ENCODE measurements around the gene SHISA5.
"Not testable (repeated sequence)": the region's sequence is repeated elsewhere in the genome, so short reads cannot be mapped to it uniquely, and the experiment has no call there.

SHISA5 gene

GRCh38 chr3:48504051-48504946, at the start of gene SHISA5:
Gene SHISA5, minus strand, starts transcription at chr3:48504174. Its CDS starts 80 bp downstream, at chr3:48504094.
- DNase-seq = no peak

- no peak for DNase-seq
Measured at GRCh38 chr3:48553361-48553760, 49.4 kb upstream of the SHISA5 start.

GRCh38 chr3:48552111-48552951, 48.4 kb upstream of the SHISA5 start:
- no peak for DNase-seq

- DNase-seq = not testable (repeated sequence)
Measured at GRCh38 chr3:48551651-48552050, 47.7 kb upstream of the SHISA5 start.

GRCh38 chr3:48548729-48549705, 45.0 kb upstream of the SHISA5 start:
- DNase-seq = no peak

- DNase-seq = no peak
Measured at GRCh38 chr3:48548126-48548525, 44.2 kb upstream of the SHISA5 start.

GRCh38 chr3:48546203-48546829, 42.3 kb upstream of the SHISA5 start:
- DNase-seq = no peak

GRCh38 chr3:48544141-48544540, 40.2 kb upstream of the SHISA5 start:
- no peak for DNase-seq

- no peak for DNase-seq
Measured at GRCh38 chr3:48543271-48543866, 39.4 kb upstream of the SHISA5 start.

GRCh38 chr3:48538451-48538850, 34.5 kb upstream of the SHISA5 start:
- DNase-seq = no peak

GRCh38 chr3:48536785-48537184, 32.8 kb upstream of the SHISA5 start:
- DNase-seq = no peak

- DNase-seq = no peak
Measured at GRCh38 chr3:48536116-48536515, 32.1 kb upstream of the SHISA5 start.

- no peak for DNase-seq
Measured at GRCh38 chr3:48535578-48535977, 31.6 kb upstream of the SHISA5 start.

- DNase-seq = no peak
Measured at GRCh38 chr3:48532977-48533337, 29.0 kb upstream of the SHISA5 start.

GRCh38 chr3:48532271-48532976, 28.4 kb upstream of the SHISA5 start:
- DNase-seq = no peak

GRCh38 chr3:48530701-48531100, 26.7 kb upstream of the SHISA5 start:
- not testable (repeated sequence) for DNase-seq

GRCh38 chr3:48528754-48529153, 24.8 kb upstream of the SHISA5 start:
- DNase-seq = no peak

- no peak for DNase-seq
Measured at GRCh38 chr3:48528048-48528447, 24.1 kb upstream of the SHISA5 start.

- no peak for DNase-seq
Measured at GRCh38 chr3:48524970-48525369, 21.0 kb upstream of the SHISA5 start.

- no peak for DNase-seq
Measured at GRCh38 chr3:48521635-48522034, 17.7 kb upstream of the SHISA5 start.

GRCh38 chr3:48519277-48519643, 15.3 kb upstream of the SHISA5 start:
- DNase-seq = no peak
